GM21737 (cell line): ENCODE results near the gene ALOX15B.
"Not testable (repeated sequence)": the region's sequence is repeated elsewhere in the genome, so short reads cannot be mapped to it uniquely, and the experiment has no call there.

ENCODE experiments used
- ATAC-seq: cut with Tn5 transposase; IDR thresholded peaks from one replicate; pipeline ENCODE4 v1.9.1; 2021; ENCODE audit warnings: mild to moderate bottlenecking, moderate library complexity; ENCODE audit not compliant: unreplicated experiment

ALOX15B gene

GRCh38 chr17:8060274-8060673 lies 21.4 kb downstream of the ALOX15B start:
- no peak for ATAC-seq

GRCh38 chr17:8061851-8062250 lies 23.0 kb downstream of the ALOX15B start:
- not testable (repeated sequence) for ATAC-seq

- no peak for ATAC-seq
Observed at GRCh38 chr17:8062435-8062806, 23.6 kb downstream of the ALOX15B start.

GRCh38 chr17:8062807-8063483 lies 24.1 kb downstream of the ALOX15B start:
- no peak for ATAC-seq

GRCh38 chr17:8063761-8064534 lies 25.1 kb downstream of the ALOX15B start:
- ATAC-seq, result no peak

- no peak for ATAC-seq
Observed at GRCh38 chr17:8064561-8065019, 25.7 kb downstream of the ALOX15B start.

GRCh38 chr17:8066841-8067775 lies 28.2 kb downstream of the ALOX15B start:
- no peak for ATAC-seq

GRCh38 chr17:8067806-8068205 lies 28.9 kb downstream of the ALOX15B start:
- no peak for ATAC-seq

GRCh38 chr17:8068736-8069586 lies 30.1 kb downstream of the ALOX15B start:
- ATAC-seq, result no peak

GRCh38 chr17:8069587-8069860 lies 30.7 kb downstream of the ALOX15B start:
- no peak for ATAC-seq

GRCh38 chr17:8071496-8071895 lies 32.6 kb downstream of the ALOX15B start:
- no peak for ATAC-seq

GRCh38 chr17:8072341-8072728 lies 33.5 kb downstream of the ALOX15B start:
- ATAC-seq, result no peak

GRCh38 chr17:8072729-8073461 lies 34.0 kb downstream of the ALOX15B start:
- ATAC-seq, result no peak

- ATAC-seq, result no peak
Observed at GRCh38 chr17:8073627-8074484, 35.0 kb downstream of the ALOX15B start.

- ATAC-seq, result no peak
Observed at GRCh38 chr17:8074554-8074953, 35.7 kb downstream of the ALOX15B start.

GRCh38 chr17:8075081-8075480 lies 36.2 kb downstream of the ALOX15B start:
- ATAC-seq, result no peak

GRCh38 chr17:8075574-8076342 lies 36.9 kb downstream of the ALOX15B start:
- no peak for ATAC-seq
